H9 (cell line): ENCODE results near the gene KAZALD1. TPM values are rescaled to one million over a fixed set of nuclear protein-coding genes. Genes with fewer than 3 reads are reported as not detected.

Experiments
- DNase-seq: peaks from one replicate; pipeline ENCODE4 v3.0.0-alpha.2; 2017
- H2AFZ ChIP-seq: one replicate; pipeline ENCODE4 v1.6.1; 2013; ENCODE audit warnings: mild to moderate bottlenecking, low read length, control low read depth, moderate library complexity
- H2AK5ac ChIP-seq: 2 replicates; pipeline ENCODE4 v1.6.1; 2013; ENCODE audit warnings: low read length, control low read depth, mixed read lengths; ENCODE audit not compliant: insufficient read length
- H2BK120ac ChIP-seq: one replicate; pipeline ENCODE4 v1.6.1; 2013; ENCODE audit warnings: low read depth, mild to moderate bottlenecking, low read length, control low read depth, inconsistent platforms; ENCODE audit not compliant: poor library complexity, severe bottlenecking
- H2BK12ac ChIP-seq: 2 replicates; pipeline ENCODE4 v1.6.1; 2013; ENCODE audit warnings: low read length, control low read depth, mixed read lengths, low read depth; ENCODE audit not compliant: insufficient read length
- H2BK15ac ChIP-seq: 2 replicates; pipeline ENCODE4 v1.6.1; 2013; ENCODE audit warnings: low read depth, low read length, control low read depth
- H2BK20ac ChIP-seq: one replicate; pipeline ENCODE4 v1.6.1; 2013; ENCODE audit warnings: low read depth, mild to moderate bottlenecking, low read length, control low read depth, inconsistent platforms; ENCODE audit not compliant: poor library complexity, severe bottlenecking
- H2BK5ac ChIP-seq: 2 replicates; pipeline ENCODE4 v1.6.1; 2013; ENCODE audit warnings: low read length, control low read depth, mixed read lengths; ENCODE audit not compliant: insufficient read length
- H3K14ac ChIP-seq: 2 replicates; pipeline ENCODE4 v1.6.1; 2013; ENCODE audit warnings: low read length, control low read depth; ENCODE audit not compliant: insufficient read depth
- H3K18ac ChIP-seq: 2 replicates; pipeline ENCODE4 v1.6.1; 2013; ENCODE audit warnings: low read depth, mild to moderate bottlenecking, mixed read lengths, low read length, control low read depth; ENCODE audit not compliant: insufficient read length
- H3K23ac ChIP-seq: 2 replicates; pipeline ENCODE4 v1.6.1; 2013; ENCODE audit warnings: low read length, control low read depth, mixed read lengths, low read depth; ENCODE audit not compliant: insufficient read length
- H3K23me2 ChIP-seq: 2 replicates; pipeline ENCODE4 v1.6.1; 2013; ENCODE audit warnings: low read depth, mild to moderate bottlenecking, mixed read lengths, low read length, control low read depth; ENCODE audit not compliant: insufficient read length, poor library complexity, severe bottlenecking
- H3K27ac ChIP-seq: 2 replicates; pipeline ENCODE4 v1.5.1; 2013; ENCODE audit warnings: low read length, control low read depth, mixed read lengths, low read depth; ENCODE audit not compliant: insufficient read length
- H3K27me3 ChIP-seq: 2 replicates; pipeline ENCODE4 v1.6.1; 2013; ENCODE audit warnings: low read length, control low read depth, inconsistent platforms; ENCODE audit not compliant: insufficient read depth
- H3K4ac ChIP-seq: 2 replicates; pipeline ENCODE4 v1.6.1; 2013; ENCODE audit warnings: low read depth, mild to moderate bottlenecking, control low read depth, inconsistent platforms, low read length, moderate library complexity
- H3K4me1 ChIP-seq: 2 replicates; pipeline ENCODE4 v1.6.1; 2013; ENCODE audit warnings: low read length, control low read depth, inconsistent platforms; ENCODE audit not compliant: insufficient read depth
- H3K4me2 ChIP-seq: 2 replicates; pipeline ENCODE4 v1.6.1; 2013; ENCODE audit warnings: low read length, control low read depth, mixed read lengths; ENCODE audit not compliant: insufficient read length, insufficient read depth
- H3K56ac ChIP-seq: 2 replicates; pipeline ENCODE4 v1.6.1; 2013; ENCODE audit warnings: low read depth, mild to moderate bottlenecking, mixed read lengths, low read length, control low read depth; ENCODE audit not compliant: insufficient read length
- H3K79me1 ChIP-seq: 2 replicates; pipeline ENCODE4 v1.6.1; 2013; ENCODE audit warnings: low read depth, mild to moderate bottlenecking, moderate library complexity, low read length, control low read depth, inconsistent platforms; ENCODE audit not compliant: insufficient read depth, poor library complexity, severe bottlenecking
- H3K79me2 ChIP-seq: 2 replicates; pipeline ENCODE4 v1.6.1; 2013; ENCODE audit warnings: low read length, control low read depth, inconsistent platforms; ENCODE audit not compliant: insufficient read depth
- H3K9ac ChIP-seq: 2 replicates; pipeline ENCODE4 v1.6.1; 2013; ENCODE audit warnings: low read length, control low read depth, mixed read lengths; ENCODE audit not compliant: insufficient read length; ENCODE audit errors: extremely low read depth
- H3K9me3 ChIP-seq: one replicate; pipeline ENCODE4 v1.6.1; 2013; ENCODE audit warnings: low read depth, low read length, inconsistent platforms; ENCODE audit not compliant: control insufficient read depth
- H3T11ph ChIP-seq: one replicate; pipeline ENCODE4 v1.6.1; 2013; ENCODE audit warnings: mild to moderate bottlenecking, low read length, control low read depth, inconsistent platforms
- H4K20me1 ChIP-seq: one replicate; pipeline ENCODE4 v1.6.1; 2013; ENCODE audit not compliant: control insufficient read depth, insufficient read length, insufficient read depth
- H4K5ac ChIP-seq: 2 replicates; pipeline ENCODE4 v1.6.1; 2013; ENCODE audit warnings: low read depth, mild to moderate bottlenecking, mixed read lengths, low read length, control low read depth; ENCODE audit not compliant: insufficient read length
- H4K8ac ChIP-seq: replicated peaks from 2 replicates; pipeline ENCODE4 v1.6.1; 2013; ENCODE audit warnings: low read length, control low read depth, mixed read lengths, low read depth; ENCODE audit not compliant: insufficient read length
- H4K91ac ChIP-seq: 2 replicates; pipeline ENCODE4 v1.6.1; 2013; ENCODE audit warnings: low read depth, mild to moderate bottlenecking, moderate library complexity, mixed read lengths, low read length, control low read depth; ENCODE audit not compliant: insufficient read length
- H3K27ac Mint-ChIP-seq, 3 experiments: 2 replicates in 2 of 3; 3 replicates in 1 of 3; pipeline ENCODE4 v1.8.0; 2020 to 2021; ENCODE audit warnings: mixed read lengths in 3 of 3, mild to moderate bottlenecking in 1 of 3, moderate library complexity in 1 of 3
- H3K27me3 Mint-ChIP-seq: 2 replicates; pipeline ENCODE4 v1.8.0; 2021; ENCODE audit warnings: low read depth, mild to moderate bottlenecking, moderate library complexity, mixed read lengths
- H3K36me3 Mint-ChIP-seq, 3 experiments: 2 replicates in 2 of 3; 3 replicates in 1 of 3; pipeline ENCODE4 v1.8.0; 2020 to 2021; ENCODE audit warnings: low read depth in 3 of 3, mixed read lengths in 3 of 3; ENCODE audit not compliant: insufficient read depth in 1 of 3
- H3K4me1 Mint-ChIP-seq, 2 experiments: 2 replicates each; pipeline ENCODE4 v1.8.0; 2020; ENCODE audit warnings: mixed read lengths in 2 of 2
- H3K4me3 Mint-ChIP-seq, 2 experiments: 2 replicates in 1 of 2; 3 replicates in 1 of 2; pipeline ENCODE4 v1.8.0; 2020 to 2021; ENCODE audit warnings: mild to moderate bottlenecking in 2 of 2, mixed read lengths in 2 of 2, moderate library complexity in 1 of 2
- H3K9me3 Mint-ChIP-seq, 2 experiments: 2 replicates in 1 of 2; 3 replicates in 1 of 2; pipeline ENCODE4 v1.8.0; 2020; ENCODE audit warnings: mild to moderate bottlenecking in 2 of 2, mixed read lengths in 2 of 2, moderate library complexity in 1 of 2
- WGBS: extraction: QIAGEN DNeasy Blood & Tissue Kit; methylation state at CpG from one replicate; pipeline ENCODE4 v1.1.7; 2013; ENCODE audit warnings: missing lambda C conversion rate, low lambda C conversion rate, mixed read lengths; ENCODE audit not compliant: insufficient read length; ENCODE audit errors: extremely low coverage; 5-methylcytosine and 5-hydroxymethylcytosine counted together
- total RNA-seq: library from RNA; stranded (reverse); gene quantifications from 2 replicates; pipeline ENCODE4 v1.2.1, GENCODE V29; 2021
- TF ChIP-seq, protein P1 (sequence below): fragments of 200-600 bp; sonication (generic); conservative IDR thresholded peaks from 3 replicates; pipeline ENCODE4 v1.8.0; 2021; ENCODE audit warnings: antibody characterized with exemption, mild to moderate bottlenecking

The KAZALD1 gene
- total RNA-seq, 1 experiment from 2014 or later = 2.9 TPM

- Mint-ChIP-seq H3K4me1 (peaks cover 9 to 20% of the 10 kb centered on the region in 2 experiments), H3K4me3 (no peak overlapping the region), H3K27me3 (peaks cover 63% of the 10 kb centered on the region), H3K36me3 (no peaks in the 10 kb centered on the region), H3K27ac (no peak overlapping the region), H3K9me3 (no peaks in the 10 kb centered on the region)
- H2BK120ac ChIP-seq = no peak overlapping the region
- H3T11ph ChIP-seq = no peak overlapping the region
- H3K23me2 ChIP-seq = no peaks in the 10 kb centered on the region
- no peak overlapping the region for H3K18ac ChIP-seq
- H4K5ac ChIP-seq = no peak overlapping the region
- H4K8ac ChIP-seq = no peak overlapping the region
- TF ChIP-seq, protein P1, sequence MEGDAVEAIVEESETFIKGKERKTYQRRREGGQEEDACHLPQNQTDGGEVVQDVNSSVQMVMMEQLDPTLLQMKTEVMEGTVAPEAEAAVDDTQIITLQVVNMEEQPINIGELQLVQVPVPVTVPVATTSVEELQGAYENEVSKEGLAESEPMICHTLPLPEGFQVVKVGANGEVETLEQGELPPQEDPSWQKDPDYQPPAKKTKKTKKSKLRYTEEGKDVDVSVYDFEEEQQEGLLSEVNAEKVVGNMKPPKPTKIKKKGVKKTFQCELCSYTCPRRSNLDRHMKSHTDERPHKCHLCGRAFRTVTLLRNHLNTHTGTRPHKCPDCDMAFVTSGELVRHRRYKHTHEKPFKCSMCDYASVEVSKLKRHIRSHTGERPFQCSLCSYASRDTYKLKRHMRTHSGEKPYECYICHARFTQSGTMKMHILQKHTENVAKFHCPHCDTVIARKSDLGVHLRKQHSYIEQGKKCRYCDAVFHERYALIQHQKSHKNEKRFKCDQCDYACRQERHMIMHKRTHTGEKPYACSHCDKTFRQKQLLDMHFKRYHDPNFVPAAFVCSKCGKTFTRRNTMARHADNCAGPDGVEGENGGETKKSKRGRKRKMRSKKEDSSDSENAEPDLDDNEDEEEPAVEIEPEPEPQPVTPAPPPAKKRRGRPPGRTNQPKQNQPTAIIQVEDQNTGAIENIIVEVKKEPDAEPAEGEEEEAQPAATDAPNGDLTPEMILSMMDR = no peak
- no CpG with 5 or more reads among the region's 5 CpGs for WGBS
- no peak overlapping the region for H2BK20ac ChIP-seq
- DNase-seq = no peak
- no peaks in the 10 kb centered on the region for H3K9me3 ChIP-seq
- H3K14ac ChIP-seq = no peak overlapping the region
- no peak overlapping the region for H3K23ac ChIP-seq
- H3K27ac ChIP-seq = no peak overlapping the region
- H3K4me1 ChIP-seq = no peaks in the 10 kb centered on the region; the same call in 1 of the 2 replicates
- H2AK5ac ChIP-seq = no peak overlapping the region
- H2BK15ac ChIP-seq = no peak overlapping the region
- no peak overlapping the region for H2AFZ ChIP-seq
- no peak overlapping the region for H2BK12ac ChIP-seq
- no peaks in the 10 kb centered on the region; the same call in 1 of the 2 replicates for H3K27me3 ChIP-seq
- H3K4me2 ChIP-seq = no peak overlapping the region
- H3K79me1 ChIP-seq = no peaks in the 10 kb centered on the region
- no peaks in the 10 kb centered on the region for H3K79me2 ChIP-seq
- no peak overlapping the region for H4K91ac ChIP-seq
- H3K9ac ChIP-seq = no peak overlapping the region
- no peak overlapping the region for H3K4ac ChIP-seq
- no peaks in the 10 kb centered on the region for H4K20me1 ChIP-seq
- H3K56ac ChIP-seq = no peak overlapping the region
- H2BK5ac ChIP-seq = no peak overlapping the region
Observed at GRCh38 chr10:101090597-101090996, 28.8 kb downstream of the KAZALD1 start.
